GM19193 (cell line): ENCODE results near the gene AGPAT2.

Experiments used
- POLR2A ChIP-seq: IDR thresholded peaks from 4 replicates; pipeline ENCODE4 v1.6.1; 2011; ENCODE audit not compliant: insufficient read depth, insufficient read length; ENCODE audit errors: extremely low read depth

Gene AGPAT2

GRCh38 chr9:136676297-136676794 is 10.9 kb downstream of the AGPAT2 start:
- no peak for TF ChIP-seq POLR2A

GRCh38 chr9:136675477-136676296 is 11.6 kb downstream of the AGPAT2 start:
- TF ChIP-seq POLR2A: no peak

GRCh38 chr9:136674786-136675349 is 12.4 kb downstream of the AGPAT2 start:
- no peak for TF ChIP-seq POLR2A

GRCh38 chr9:136673975-136674785 is 13.1 kb downstream of the AGPAT2 start:
- no peak for TF ChIP-seq POLR2A

GRCh38 chr9:136673088-136673974 is 13.9 kb downstream of the AGPAT2 start:
- TF ChIP-seq POLR2A: no peak

GRCh38 chr9:136672431-136673087 is 14.7 kb downstream of the AGPAT2 start:
- TF ChIP-seq POLR2A: no peak

GRCh38 chr9:136671646-136672430 is 15.4 kb downstream of the AGPAT2 start:
- TF ChIP-seq POLR2A: no peak

GRCh38 chr9:136671254-136671614 is 16.0 kb downstream of the AGPAT2 start:
- no peak for TF ChIP-seq POLR2A

- no peak for TF ChIP-seq POLR2A
Observed at GRCh38 chr9:136670576-136671253, 16.5 kb downstream of the AGPAT2 start.

- TF ChIP-seq POLR2A: no peak
Observed at GRCh38 chr9:136669791-136670464, 17.3 kb downstream of the AGPAT2 start.

GRCh38 chr9:136668983-136669790 is 18.1 kb downstream of the AGPAT2 start:
- no peak for TF ChIP-seq POLR2A
